PC-3 (cell line): ENCODE results near the gene OOEP.

Source experiments
- CTCF ChIP-seq: fragments of 300-600 bp; sonication (generic); conservative IDR thresholded peaks from 2 replicates; pipeline ENCODE4 v1.5.1; 2017; ENCODE audit warnings: antibody characterized with exemption, low read depth, mild to moderate bottlenecking, low read length
- EZH2 ChIP-seq: fragments of 300-600 bp; sonication (generic); IDR thresholded peaks from one replicate; pipeline ENCODE4 v1.6.1; 2017; ENCODE audit warnings: antibody characterized with exemption, mild to moderate bottlenecking, low read length; ENCODE audit not compliant: unreplicated experiment
- EZH2phosphoT487 ChIP-seq: fragments of 300-600 bp; sonication (generic); IDR thresholded peaks from 2 replicates; pipeline ENCODE4 v1.6.1; 2018; ENCODE audit warnings: mild to moderate bottlenecking, antibody characterized with exemption, low read length, borderline replicate concordance

- TF ChIP-seq CTCF (no peak), EZH2 (no peak), EZH2phosphoT487 (no peak)
Measured at GRCh38 chr6:73395875-73396274, 26.2 kb upstream of the OOEP start.
